WTC11 (cell line): ENCODE results near the gene VSTM2L. TPM values are rescaled to one million over a fixed set of nuclear protein-coding genes. Genes with fewer than 3 reads are reported as not detected.

ENCODE experiments used
- ATAC-seq: fragments of 200-7000 bp; cut with Tn5 transposase; 2 replicates; pipeline ENCODE4 v1.10.0; 2021; ENCODE audit warnings: mild to moderate bottlenecking, moderate library complexity
- CTCF ChIA-PET: fragments of 300-600 bp; sonication (Branson Sonifier 250); formaldehyde crosslinking; loops from one replicate; lab custom pipeline; 2021; ENCODE audit warnings: antibody characterized with exemption; lab: Charles Lee
- POLR2A ChIA-PET: fragments of 350-600 bp; sonication (Branson Sonifier 250); formaldehyde crosslinking; loops from one replicate; lab custom pipeline; 2021; ENCODE audit warnings: antibody characterized with exemption; lab: Charles Lee
- DNase-seq: peaks from one replicate; pipeline ENCODE4 v3.0.0; 2021; ENCODE audit warnings: low spot score
- H3K27ac Mint-ChIP-seq: 2 replicates; pipeline ENCODE4 v1.8.0; 2021; ENCODE audit warnings: mixed read lengths
- H3K27me3 Mint-ChIP-seq: 2 replicates; pipeline ENCODE4 v1.8.0; 2021; ENCODE audit warnings: low read depth, mild to moderate bottlenecking, moderate library complexity, mixed read lengths
- H3K36me3 Mint-ChIP-seq: 2 replicates; pipeline ENCODE4 v1.8.0; 2021; ENCODE audit warnings: mixed read lengths
- H3K4me1 Mint-ChIP-seq: 2 replicates; pipeline ENCODE4 v1.8.0; 2022; ENCODE audit warnings: mixed read lengths
- H3K4me3 Mint-ChIP-seq: 2 replicates; pipeline ENCODE4 v1.8.0; 2021; ENCODE audit warnings: mild to moderate bottlenecking, moderate library complexity, mixed read lengths
- H3K9me3 Mint-ChIP-seq: 2 replicates; pipeline ENCODE4 v1.8.0; 2021; ENCODE audit warnings: mixed read lengths
- ARID4B ChIP-seq: sonication (generic); formaldehyde crosslinking; IDR thresholded peaks from 2 replicates; pipeline ENCODE4 v1.8.0; 2023; ENCODE audit warnings: missing genetic modification reagents, mild to moderate bottlenecking, borderline replicate concordance
- CREM ChIP-seq: sonication (generic); formaldehyde crosslinking; IDR thresholded peaks from 2 replicates; pipeline ENCODE4 v1.8.1; 2022; ENCODE audit warnings: mild to moderate bottlenecking, missing genetic modification reagents, moderate library complexity
- E2F4 ChIP-seq: sonication (generic); formaldehyde crosslinking; IDR thresholded peaks from 2 replicates; pipeline ENCODE4 v1.8.1; 2022; ENCODE audit warnings: low read depth, mild to moderate bottlenecking, moderate library complexity, missing genetic modification reagents, borderline replicate concordance
- E2F5 ChIP-seq: sonication (generic); formaldehyde crosslinking; IDR thresholded peaks from 2 replicates; pipeline ENCODE4 v1.8.1; 2022; ENCODE audit warnings: mild to moderate bottlenecking, moderate library complexity, missing genetic modification reagents
- ETV6 ChIP-seq: sonication (generic); formaldehyde crosslinking; IDR thresholded peaks from 2 replicates; pipeline ENCODE4 v1.8.1; 2022; ENCODE audit warnings: mild to moderate bottlenecking, missing genetic modification reagents
- FOXK1 ChIP-seq: sonication (generic); formaldehyde crosslinking; IDR thresholded peaks from 2 replicates; pipeline ENCODE4 v1.8.0; 2022; ENCODE audit warnings: mild to moderate bottlenecking, moderate library complexity, missing genetic modification reagents
- FOXP1 ChIP-seq: sonication (generic); formaldehyde crosslinking; IDR thresholded peaks from 2 replicates; pipeline ENCODE4 v1.8.0; 2022; ENCODE audit warnings: missing genetic modification reagents, mild to moderate bottlenecking, moderate library complexity, borderline replicate concordance
- GRHL2 ChIP-seq: fragments of 250-450 bp; sonication (Bioruptor Pico); IDR thresholded peaks from 2 replicates; pipeline ENCODE4 v1.8.0; 2022; ENCODE audit warnings: mild to moderate bottlenecking, moderate library complexity; ENCODE audit not compliant: insufficient replicate concordance, severe bottlenecking
- IRF1 ChIP-seq: sonication (generic); formaldehyde crosslinking; IDR thresholded peaks from 2 replicates; pipeline ENCODE4 v1.8.0; 2023; ENCODE audit warnings: missing genetic modification reagents
- JUN ChIP-seq: sonication (generic); formaldehyde crosslinking; IDR thresholded peaks from 2 replicates; pipeline ENCODE4 v1.8.0; 2023; ENCODE audit warnings: mild to moderate bottlenecking, missing genetic modification reagents
- NR2C2 ChIP-seq: sonication (generic); formaldehyde crosslinking; IDR thresholded peaks from 2 replicates; pipeline ENCODE4 v1.8.0; 2022; ENCODE audit warnings: mild to moderate bottlenecking, missing genetic modification reagents
- SMAD4 ChIP-seq: sonication (generic); formaldehyde crosslinking; IDR thresholded peaks from 2 replicates; pipeline ENCODE4 v1.8.0; 2022; ENCODE audit warnings: mild to moderate bottlenecking, missing genetic modification reagents
- TCF7 ChIP-seq: sonication (generic); formaldehyde crosslinking; IDR thresholded peaks from 2 replicates; pipeline ENCODE4 v1.8.0; 2022; ENCODE audit warnings: mild to moderate bottlenecking, low read depth, missing genetic modification reagents, moderate library complexity
- ZBTB21 ChIP-seq: sonication (generic); formaldehyde crosslinking; IDR thresholded peaks from 2 replicates; pipeline ENCODE4 v1.8.1; 2023; ENCODE audit warnings: mild to moderate bottlenecking, missing genetic modification reagents, borderline replicate concordance
- ZNF219 ChIP-seq: sonication (generic); formaldehyde crosslinking; IDR thresholded peaks from 2 replicates; pipeline ENCODE4 v1.8.0; 2023; ENCODE audit warnings: missing genetic modification reagents, mild to moderate bottlenecking, borderline replicate concordance
- ZNF232 ChIP-seq: sonication (generic); formaldehyde crosslinking; IDR thresholded peaks from 2 replicates; pipeline ENCODE4 v1.8.0; 2022; ENCODE audit warnings: mild to moderate bottlenecking, missing genetic modification reagents
- ZNF396 ChIP-seq: fragments of 250-450 bp; sonication (Bioruptor Pico); IDR thresholded peaks from 2 replicates; pipeline ENCODE4 v1.8.0; 2021; ENCODE audit warnings: mild to moderate bottlenecking, moderate library complexity, borderline replicate concordance
- total RNA-seq: library from RNA; stranded (reverse); gene quantifications from 3 replicates; pipeline ENCODE4 v1.2.3, GENCODE V29; 2021
- TF ChIP-seq, protein P1 (sequence below): sonication (generic); formaldehyde crosslinking; IDR thresholded peaks from 2 replicates; pipeline ENCODE4 v1.8.1; 2022; ENCODE audit warnings: missing genetic modification reagents, borderline replicate concordance
- TF ChIP-seq, protein P2 (sequence below): fragments of 250-450 bp; sonication (Bioruptor Pico); IDR thresholded peaks from 2 replicates; pipeline ENCODE4 v1.9.0; 2021; ENCODE audit warnings: mild to moderate bottlenecking

The VSTM2L gene
- total RNA-seq, 1 experiment from 2014 or later, result 1.9 TPM

- Mint-ChIP-seq H3K4me3 (no peak overlapping the region), H3K27ac (no peak overlapping the region), H3K36me3 (no peaks in the 10 kb centered on the region), H3K4me1 (no peaks in the 10 kb centered on the region), H3K9me3 (no peaks in the 10 kb centered on the region), H3K27me3 (no peaks in the 10 kb centered on the region)
- TF ChIP-seq ZNF396 (CRISPR knock-in tag), result no peak
- TF ChIP-seq FOXK1 (CRISPR knock-in tag), result no peak
- no peak for TF ChIP-seq GRHL2 (CRISPR knock-in tag)
- TF ChIP-seq ZNF219 (CRISPR knock-in tag), result no peak
- TF ChIP-seq SMAD4 (CRISPR knock-in tag), result no peak
- no peak for TF ChIP-seq E2F5
- DNase-seq, result no peak
- ChIA-PET POLR2A (interaction anchor here (0.9 kb wide), 1 partner anchor 11 kb away, joined by 3 read pairs; no protein-coding TSS in a partner anchor), CTCF (interaction anchor here (1.2 kb wide), 1 partner anchor 325 kb away, joined by 3 read pairs; no protein-coding TSS in a partner anchor)
- ATAC-seq, result no peak
Measured at GRCh38 chr20:37888641-37889040, 14.3 kb upstream of the VSTM2L start.

- ChIA-PET POLR2A (no interaction called here), CTCF (no interaction called here)
- ATAC-seq (no peak), DNase-seq (no peak)
- Mint-ChIP-seq H3K9me3 (no peaks in the 10 kb centered on the region), H3K4me1 (no peaks in the 10 kb centered on the region), H3K27me3 (no peaks in the 10 kb centered on the region), H3K27ac (no peak overlapping the region), H3K36me3 (no peaks in the 10 kb centered on the region), H3K4me3 (no peak overlapping the region)
- TF ChIP-seq, protein P1, sequence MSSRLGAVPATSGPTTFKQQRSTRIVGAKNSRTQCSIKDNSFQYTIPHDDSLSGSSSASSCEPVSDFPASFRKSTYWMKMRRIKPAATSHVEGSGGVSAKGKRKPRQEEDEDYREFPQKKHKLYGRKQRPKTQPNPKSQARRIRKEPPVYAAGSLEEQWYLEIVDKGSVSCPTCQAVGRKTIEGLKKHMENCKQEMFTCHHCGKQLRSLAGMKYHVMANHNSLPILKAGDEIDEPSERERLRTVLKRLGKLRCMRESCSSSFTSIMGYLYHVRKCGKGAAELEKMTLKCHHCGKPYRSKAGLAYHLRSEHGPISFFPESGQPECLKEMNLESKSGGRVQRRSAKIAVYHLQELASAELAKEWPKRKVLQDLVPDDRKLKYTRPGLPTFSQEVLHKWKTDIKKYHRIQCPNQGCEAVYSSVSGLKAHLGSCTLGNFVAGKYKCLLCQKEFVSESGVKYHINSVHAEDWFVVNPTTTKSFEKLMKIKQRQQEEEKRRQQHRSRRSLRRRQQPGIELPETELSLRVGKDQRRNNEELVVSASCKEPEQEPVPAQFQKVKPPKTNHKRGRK (CRISPR knock-in tag), result no peak
- TF ChIP-seq, protein P2, sequence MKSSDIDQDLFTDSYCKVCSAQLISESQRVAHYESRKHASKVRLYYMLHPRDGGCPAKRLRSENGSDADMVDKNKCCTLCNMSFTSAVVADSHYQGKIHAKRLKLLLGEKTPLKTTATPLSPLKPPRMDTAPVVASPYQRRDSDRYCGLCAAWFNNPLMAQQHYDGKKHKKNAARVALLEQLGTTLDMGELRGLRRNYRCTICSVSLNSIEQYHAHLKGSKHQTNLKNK (CRISPR knock-in tag), result no peak
- no peak for TF ChIP-seq E2F4 (CRISPR knock-in tag)
- TF ChIP-seq NR2C2 (CRISPR knock-in tag), result no peak
- no peak for TF ChIP-seq IRF1 (CRISPR knock-in tag)
- TF ChIP-seq ZNF396 (CRISPR knock-in tag), result no peak
- TF ChIP-seq JUN (CRISPR knock-in tag), result no peak
- no peak for TF ChIP-seq ETV6 (CRISPR knock-in tag)
- TF ChIP-seq ZBTB21 (CRISPR knock-in tag), result no peak
- no peak for TF ChIP-seq GRHL2 (CRISPR knock-in tag)
- TF ChIP-seq CREM (CRISPR knock-in tag), result no peak
- no peak for TF ChIP-seq FOXP1 (CRISPR knock-in tag)
- TF ChIP-seq ARID4B (CRISPR knock-in tag), result no peak
- no peak for TF ChIP-seq FOXK1 (CRISPR knock-in tag)
- no peak for TF ChIP-seq ZNF232 (CRISPR knock-in tag)
- no peak for TF ChIP-seq TCF7
Measured at GRCh38 chr20:37890108-37890507, 12.8 kb upstream of the VSTM2L start.
